NCI-H1105 treated with DMSO at 0.1 percent for 48 hours (cell line): Measurements from ENCODE around the gene BRD7.
A peak's percentile ranks its signal among the peaks of the same experiment; 100 is the strongest.

Experiments
- DNase-seq: peaks from one replicate; lab custom pipeline; 2025; lab: John Stamatoyannopoulos, UW

BRD7 gene

DNA sequence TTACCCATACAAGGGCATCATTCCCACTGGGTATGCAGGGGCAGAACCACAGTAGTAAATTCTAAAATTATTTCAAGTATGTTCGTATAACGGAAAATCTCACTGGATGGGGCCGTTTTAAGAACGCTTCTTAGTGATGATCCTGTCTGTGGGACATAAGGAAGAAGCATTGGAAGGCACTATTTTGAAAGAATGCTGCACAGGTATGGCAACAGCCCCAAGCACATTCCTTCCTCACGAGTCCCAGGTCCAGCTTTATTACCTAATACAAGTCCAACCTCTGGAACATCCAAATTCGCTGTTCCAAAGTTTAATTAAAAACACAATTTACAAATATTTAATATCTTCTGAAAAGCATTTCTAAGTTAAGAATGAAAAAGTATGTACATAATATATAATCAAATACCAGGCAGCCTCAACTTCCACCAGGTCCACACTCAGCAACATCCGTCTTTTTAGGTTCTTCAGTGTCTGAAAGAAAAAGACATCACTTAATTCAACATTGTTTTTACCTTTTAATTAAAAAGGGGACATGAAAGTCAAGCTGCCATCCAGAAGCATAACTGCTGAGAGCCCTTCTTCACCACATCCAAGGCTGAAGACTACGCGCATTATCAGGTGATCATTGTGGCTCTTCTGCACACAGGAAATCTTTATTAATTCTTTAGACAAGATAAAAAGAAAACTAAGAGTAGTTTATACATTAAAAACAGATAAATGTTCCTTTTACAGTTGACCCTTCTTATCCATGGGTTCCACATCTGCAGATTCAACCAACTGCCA lies 49.8 kb downstream of the BRD7 start:
- no peak for DNase-seq

DNA sequence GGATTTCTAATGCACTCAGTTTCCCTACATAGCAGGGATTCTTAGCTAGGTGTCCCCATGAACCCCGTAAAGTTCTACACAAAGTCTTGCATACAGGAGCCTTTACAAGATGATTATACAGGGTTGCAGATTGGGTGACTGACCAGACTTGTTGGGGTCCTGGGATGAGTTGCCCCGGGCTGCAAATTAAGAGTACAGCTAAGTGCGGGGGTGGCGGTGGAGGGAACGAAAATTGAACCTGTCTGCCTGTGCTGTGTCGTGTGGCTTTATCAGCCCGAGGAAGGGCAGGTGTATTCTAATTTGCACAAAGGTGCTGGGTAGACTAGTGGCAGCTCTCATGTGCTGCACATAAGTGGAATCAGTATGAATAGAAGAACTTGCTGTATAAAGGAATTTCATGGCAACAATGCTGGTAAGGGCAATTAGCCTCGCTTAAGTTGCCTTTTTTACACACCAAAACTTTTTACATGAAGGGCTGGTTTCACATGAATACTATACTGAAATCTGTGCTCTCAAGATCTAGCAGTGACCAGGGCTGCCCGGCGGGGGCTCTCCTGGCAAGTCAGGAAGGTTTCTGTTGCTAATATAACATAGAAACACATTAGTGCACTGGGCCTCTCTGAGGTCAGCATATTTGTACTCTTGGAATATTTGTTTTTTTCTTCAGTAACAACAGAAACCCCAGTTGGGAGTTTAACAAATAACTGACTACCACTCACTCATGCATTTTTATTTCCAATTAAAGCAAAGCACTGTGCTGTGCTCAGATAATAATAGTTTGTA lies 51.7 kb downstream of the BRD7 start:
- DNase-seq: no peak

DNA sequence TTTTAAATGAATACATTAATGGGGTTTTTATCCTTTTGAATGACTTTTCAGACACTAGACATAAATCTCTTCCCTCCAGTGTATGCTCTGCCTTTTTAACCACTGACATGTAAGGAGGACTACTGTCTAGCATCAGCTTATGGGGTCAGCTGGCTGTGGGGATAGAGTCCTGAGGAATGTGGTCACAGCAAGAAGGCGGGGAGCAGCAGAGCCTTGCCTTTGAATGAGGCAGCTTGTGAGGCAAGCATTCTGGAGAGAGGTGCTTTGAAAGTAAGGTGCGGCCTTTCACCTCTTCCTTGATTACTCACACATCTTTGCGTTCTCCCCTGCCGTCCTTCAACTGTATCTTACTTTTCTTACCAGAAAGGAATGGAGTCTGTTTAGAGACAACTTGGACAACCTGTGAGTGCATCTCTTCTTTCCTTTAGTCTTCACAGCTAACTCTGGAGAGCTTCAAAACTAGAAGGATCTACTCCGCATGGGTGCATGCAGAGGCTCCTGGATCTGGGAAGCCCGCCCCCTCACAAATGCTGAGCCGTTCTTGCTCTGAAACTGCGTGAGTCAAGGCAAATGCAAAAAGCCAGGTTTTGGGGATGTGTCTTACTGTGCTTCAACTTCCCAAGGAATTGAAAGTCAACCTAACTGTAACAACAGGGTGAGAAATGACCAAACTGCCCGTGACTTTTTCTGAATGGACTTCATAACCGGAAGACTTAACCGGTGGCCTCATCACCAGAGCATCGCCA lies 52.5 kb downstream of the BRD7 start:
- no peak for DNase-seq

DNA sequence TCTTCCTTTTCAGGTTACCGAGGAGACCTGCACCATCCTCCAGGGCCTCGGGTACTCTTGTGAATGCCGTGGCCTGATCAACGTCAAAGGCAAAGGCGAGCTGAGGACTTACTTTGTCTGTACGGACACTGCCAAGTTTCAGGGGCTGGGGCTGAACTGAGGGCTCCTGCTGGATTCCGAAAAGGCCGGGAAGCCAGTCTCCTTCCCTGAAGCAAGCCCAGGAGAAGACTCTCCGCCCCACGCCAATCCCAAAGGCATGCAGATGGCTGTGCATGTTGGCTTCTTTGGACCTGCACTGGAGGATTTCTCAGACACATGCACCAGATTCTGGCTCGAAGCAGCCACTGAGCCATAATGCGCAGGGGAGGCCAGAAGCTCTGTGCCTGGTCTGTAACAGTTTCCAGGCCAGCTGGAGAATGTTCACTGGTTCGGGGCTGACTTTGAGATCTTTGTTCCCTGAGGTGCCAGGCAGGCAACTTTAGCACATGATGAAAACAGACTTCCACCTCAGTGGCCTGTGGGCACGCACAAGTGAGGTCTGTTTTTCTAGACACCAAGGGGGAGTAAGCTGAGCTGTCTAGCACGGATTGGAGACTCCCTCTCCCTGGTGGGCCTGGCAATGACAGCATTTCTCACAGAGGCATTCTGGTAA lies 53.3 kb downstream of the BRD7 start:
- no peak for DNase-seq

DNA sequence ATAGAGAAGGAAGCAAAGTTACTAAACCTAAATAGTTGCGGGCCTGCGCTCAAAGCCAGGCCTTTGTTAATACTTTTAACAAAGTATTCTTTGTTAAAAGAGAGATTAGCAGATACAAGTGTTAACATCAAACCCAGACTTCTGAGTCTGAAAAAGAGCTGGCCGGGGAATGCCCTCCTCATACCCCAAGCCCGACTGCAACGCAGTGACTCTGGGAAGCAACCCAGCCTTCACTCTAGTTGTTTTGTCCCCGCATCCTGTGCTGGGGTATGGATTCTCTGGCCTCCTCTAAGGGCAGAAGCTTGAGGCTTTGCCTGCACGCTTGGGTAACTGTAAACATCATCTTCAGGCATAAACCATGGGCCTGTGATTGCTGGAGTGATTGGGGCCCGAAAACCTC lies 54.1 kb downstream of the BRD7 start:
- DNase-seq: no peak

DNA sequence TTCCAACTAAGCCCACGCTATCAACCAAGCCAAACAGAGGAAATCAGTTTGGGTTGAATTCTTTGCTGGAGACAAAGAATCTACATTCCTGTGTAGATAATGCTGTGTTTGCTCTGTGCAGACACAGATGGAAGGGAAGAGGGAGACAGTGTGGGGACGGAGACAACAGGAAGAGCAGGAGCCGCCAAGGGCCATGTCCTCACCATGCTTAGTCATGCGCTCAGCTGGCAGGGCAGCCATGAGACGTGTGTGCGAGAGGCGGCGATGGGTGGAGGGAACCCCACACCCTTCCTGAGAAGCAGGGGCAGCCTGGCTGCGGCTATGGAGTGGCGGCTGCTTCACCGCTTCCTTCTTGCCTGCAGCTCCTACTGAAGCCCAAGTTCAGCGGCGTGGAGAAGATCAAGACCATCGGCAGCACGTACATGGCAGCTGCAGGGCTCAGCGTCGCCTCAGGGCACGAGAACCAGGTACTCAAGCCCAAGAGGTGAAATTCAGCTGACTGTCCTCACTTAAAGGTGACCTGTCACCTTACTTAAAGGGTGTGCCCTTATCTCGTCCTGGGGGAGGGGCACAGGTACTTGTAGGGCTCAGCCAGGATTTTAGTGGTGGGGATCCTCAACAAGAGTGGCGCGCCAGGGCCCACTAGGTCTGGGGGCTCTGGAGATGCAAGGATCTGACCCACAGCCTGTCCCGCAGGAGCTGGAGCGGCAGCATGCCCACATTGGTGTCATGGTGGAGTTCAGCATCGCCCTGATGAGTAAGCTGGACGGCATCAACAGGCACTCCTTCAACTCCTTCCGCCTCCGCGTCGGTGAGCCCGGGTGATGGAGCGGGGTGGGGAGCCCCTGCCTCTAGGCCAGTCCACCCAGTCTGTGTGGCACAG lies 55.0 kb downstream of the BRD7 start:
- DNase-seq: no peak

DNA sequence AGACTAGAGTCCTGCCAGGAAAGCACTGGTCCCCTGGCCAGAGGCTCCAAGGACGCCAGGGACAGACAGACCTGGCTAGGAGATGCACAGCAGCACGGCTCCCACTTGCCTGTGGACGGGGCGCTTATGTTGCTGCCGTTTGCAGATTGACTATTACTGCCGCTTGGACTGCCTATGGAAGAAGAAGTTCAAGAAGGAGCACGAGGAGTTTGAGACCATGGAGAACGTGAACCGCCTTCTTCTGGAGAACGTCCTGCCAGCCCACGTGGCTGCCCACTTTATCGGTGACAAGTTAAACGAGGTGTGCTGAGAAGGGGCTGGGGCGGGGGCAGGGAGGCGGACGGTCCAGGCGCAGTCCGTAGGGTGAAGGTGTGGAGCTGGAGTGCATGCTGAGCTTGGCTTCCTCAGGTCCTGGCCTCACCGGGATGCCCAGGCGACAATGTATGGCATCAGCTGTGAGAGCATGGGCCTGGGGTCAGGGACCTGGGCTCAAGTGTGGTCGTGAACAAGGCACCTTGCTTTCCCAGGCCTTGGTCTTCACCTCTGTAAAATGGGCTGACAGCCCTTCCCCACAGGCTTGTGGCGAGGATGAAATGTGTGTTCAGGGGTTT lies 56.8 kb downstream of the BRD7 start:
- no peak for DNase-seq

DNA sequence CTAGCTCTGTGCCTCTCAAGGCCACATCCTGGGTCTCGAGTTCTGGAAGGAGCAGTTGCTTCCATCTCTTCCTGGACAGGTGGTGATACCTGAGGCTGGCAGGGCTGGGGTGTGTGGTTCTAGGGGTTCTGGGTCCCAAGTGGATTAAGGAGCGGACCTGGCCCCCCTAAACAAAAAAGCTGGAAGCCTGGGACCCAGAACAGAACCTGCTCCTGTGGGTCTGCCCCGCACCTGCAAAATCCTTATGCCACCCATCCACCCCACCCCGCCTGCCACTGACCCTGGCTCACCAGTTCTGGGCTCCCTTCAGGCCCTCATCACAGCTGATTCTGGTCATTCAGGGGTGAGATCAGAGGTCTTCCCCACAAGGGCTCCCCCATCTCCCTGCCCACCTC lies 57.7 kb downstream of the BRD7 start:
- no peak for DNase-seq

DNA sequence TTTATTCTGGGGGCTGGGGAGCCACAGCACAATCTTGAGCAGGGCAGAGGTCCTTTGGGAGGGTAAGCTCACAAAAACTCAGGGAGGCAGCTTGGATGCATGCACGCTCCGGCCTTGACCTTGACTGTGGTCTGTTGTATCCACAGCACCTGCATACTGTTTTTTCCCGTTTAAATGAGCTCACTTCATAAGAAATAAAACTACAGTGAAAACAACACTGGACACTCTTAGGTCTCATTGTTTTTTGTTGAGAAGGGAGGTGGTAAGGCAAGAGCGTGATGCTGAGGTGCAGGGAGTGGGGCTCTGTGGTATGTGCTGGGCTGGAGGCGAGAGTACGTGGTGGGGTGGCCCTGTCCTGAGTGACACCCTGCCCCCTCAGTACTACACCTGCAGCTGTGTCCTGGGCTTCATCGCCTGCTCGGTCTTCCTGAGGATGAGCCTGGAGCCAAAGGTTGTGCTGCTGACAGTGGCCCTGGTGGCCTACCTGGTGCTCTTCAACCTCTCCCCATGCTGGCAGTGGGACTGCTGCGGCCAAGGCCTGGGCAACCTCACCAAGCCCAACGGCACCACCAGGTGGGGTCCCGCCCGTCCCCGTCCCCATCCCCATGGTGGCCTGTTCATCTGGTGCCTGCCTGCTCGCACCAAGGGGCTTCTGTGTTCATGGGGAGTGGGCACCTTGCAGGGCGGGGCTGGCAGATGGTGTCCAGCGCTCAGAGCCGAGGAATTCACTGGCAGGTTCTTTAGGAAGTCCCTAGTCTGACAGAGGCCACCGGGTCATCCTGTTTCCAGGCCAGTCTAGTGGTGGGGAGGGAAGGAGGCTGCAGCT lies 58.3 kb downstream of the BRD7 start:
- DNase-seq: no peak

DNA sequence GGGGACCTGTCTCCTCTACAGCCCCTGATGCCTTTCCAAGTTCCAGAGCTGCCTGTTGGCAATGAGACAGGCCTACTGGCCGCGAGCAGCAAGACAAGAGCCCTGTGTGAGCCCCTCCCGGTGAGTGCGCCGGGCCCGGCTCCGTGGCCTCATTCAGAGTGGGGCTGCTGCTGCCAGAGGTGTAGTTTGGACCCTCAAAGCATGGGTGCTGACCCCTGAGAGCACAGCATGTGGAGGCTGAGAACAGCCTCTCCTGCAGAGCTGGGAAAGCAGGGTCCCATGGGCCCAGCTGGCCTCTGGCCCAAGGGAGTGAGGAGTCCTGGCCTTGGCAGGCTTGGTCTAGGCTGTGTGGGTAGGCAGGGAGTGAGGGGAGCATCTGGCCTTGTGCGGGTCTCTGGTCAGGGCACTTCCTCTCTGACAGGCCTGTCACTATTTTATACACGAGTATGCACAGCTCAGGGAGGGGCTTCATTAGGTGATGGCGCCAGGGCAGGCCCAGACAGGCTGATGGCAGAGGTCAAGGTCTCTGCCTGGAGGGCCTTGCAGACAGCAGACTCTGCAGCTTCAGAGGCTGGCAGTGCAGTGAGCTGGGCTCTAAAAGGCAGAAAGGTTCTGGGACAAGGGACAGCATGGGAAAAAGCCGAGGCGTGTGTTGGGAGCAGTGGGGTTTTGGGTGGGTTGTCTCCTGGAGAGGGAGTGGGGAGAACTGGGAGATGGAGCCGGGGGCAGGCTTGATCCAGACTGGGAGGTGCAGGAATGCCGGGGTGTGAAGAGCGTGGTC lies 59.1 kb downstream of the BRD7 start:
- peak; percentile 35 for DNase-seq

DNA sequence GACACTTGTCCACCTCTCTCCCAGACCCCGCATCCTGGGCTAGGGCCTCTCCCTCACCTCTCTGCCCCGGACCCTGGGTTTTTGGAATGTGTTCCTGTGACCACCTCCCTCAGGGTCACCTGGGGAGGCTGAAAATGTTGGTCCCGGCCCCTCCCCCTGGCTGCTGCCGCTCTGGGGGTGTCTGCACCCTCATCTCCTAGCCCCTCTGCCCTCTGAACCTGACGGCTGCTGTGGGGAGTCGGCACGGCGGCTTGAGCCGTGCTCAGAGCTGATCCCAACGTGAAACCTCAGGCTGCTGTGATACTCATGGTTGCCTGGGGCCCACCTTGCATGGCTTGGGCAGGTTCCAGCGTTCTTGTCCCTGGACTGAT lies 59.6 kb downstream of the BRD7 start:
- DNase-seq: no peak

DNA sequence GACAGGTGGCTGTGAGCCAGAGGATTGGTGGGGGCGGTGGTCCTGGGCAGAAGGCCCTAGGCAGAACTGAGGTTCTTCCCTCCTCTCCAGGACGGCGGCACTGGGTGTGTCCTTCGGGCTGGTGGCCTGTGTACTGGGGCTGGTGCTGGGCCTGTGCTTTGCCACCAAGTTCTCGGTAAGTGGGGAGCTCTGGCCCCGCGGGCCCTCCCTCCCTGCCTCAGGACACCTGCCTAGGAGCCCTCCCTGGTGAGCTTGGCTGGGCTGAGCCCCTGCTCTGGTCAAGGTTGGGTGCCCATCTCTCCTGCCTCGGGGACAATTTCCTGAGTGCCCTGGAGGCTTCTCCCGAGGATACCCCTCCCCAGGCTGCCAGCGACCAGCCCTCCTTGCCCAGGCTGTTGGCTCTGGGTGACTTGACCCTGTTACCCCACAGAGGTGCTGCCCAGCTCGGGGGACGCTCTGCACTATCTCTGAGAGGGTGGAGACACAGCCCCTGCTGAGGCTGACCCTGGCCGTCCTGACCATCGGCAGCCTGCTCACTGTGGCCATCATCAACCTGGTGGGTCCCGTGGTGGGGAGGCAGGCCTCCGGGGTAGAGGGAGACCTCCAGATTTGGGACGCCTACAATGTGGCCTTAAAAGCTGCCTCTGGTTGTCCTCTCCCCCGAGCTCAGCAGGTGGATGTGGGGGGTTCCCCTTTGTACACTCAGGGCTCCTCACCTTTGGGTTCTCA lies 60.4 kb downstream of the BRD7 start:
- no peak for DNase-seq

DNA sequence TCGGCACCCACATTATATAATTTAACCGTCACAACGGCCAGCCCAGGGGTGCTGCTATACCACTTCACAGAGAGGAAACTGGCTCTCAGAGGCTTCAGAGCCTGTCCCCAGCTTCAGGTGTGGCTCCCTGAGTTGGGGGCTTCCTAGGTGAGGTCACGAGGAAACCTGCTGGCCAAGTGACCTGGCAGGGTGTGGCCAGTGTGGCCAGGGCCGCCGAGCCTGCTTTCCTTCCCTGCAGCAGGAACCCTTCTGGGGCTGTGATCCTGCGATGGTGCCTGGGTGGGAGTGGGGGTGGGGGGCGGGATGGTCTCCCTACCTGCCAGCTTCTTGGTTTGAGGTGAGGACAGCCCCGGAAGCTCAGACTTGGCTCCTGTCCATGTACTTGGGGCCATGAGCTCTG lies 62.5 kb downstream of the BRD7 start:
- no peak for DNase-seq

DNA sequence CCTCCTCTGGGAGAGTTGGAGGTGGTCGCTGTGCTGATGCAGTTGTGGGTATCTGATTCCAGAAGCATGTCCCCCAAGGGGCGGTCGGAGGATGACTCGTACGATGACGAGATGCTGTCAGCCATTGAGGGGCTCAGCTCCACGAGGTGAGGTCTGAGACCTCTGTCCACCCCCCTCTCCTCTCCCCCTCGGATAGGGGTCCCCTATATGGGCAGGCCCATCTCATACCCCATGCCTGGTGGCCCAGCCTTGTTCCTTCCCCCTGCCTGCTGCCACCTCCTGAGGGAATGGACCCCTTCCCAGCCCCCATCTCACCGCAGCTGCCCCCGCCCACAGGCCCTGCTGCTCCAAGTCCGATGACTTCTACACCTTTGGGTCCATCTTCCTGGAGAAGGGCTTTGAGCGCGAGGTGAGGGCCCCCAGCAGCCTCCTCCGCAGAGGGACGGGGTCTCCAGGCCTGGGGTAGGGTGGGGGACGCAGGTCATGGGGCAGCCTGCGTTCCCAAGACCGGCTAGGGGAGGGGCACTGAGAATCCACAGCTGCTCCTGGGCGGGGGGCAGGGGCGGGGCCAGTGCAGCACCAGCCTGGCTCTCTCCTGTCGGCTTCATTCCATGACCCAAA lies 63.2 kb downstream of the BRD7 start:
- no peak for DNase-seq

DNA sequence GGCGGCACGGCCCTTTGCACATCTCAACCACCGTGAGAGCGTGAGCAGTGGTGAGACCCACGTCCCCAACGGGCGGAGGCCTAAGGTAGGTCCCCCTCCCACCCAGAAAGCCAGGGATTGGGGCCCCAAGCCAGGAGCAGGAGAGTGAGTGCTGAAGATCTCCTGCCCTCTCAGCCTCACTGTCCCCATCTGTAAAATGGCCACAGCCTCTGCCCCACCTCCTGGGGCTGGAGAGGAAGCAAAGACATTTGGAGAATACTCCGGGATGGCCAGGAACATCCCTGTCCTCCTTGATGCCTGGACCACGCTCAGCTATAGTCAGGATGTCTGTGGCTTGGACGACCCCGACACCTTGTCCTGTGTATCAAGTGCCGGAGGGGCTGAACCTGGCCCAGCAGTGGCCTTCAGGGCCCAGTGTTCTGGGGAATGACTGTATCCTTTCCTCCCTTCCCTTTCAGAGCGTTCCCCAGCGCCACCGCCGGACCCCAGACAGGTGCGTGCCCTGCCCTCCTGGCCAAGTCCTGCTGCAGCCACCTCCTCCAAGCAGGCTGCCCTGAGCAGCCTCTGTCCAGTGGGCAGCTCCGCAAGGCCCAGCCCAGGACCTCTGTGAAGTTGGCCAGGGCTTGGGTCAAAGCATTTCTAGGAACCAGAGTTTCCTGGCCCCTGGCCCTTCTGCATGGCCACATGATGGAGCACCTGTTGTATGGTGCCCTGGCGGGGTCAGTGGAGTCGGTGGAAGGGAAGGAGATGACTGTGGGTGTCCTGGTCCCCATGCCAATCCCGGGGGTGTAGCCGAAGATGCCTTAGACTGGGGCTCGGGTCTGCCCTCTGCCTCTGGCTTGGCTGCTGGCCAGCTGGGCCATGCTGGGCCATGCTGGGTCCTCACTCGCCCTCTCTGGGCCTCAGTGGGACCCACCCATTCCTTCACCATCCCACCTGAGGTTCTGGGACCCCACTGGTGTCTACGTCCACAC lies 64.0 kb downstream of the BRD7 start:
- DNase-seq: no peak

DNA sequence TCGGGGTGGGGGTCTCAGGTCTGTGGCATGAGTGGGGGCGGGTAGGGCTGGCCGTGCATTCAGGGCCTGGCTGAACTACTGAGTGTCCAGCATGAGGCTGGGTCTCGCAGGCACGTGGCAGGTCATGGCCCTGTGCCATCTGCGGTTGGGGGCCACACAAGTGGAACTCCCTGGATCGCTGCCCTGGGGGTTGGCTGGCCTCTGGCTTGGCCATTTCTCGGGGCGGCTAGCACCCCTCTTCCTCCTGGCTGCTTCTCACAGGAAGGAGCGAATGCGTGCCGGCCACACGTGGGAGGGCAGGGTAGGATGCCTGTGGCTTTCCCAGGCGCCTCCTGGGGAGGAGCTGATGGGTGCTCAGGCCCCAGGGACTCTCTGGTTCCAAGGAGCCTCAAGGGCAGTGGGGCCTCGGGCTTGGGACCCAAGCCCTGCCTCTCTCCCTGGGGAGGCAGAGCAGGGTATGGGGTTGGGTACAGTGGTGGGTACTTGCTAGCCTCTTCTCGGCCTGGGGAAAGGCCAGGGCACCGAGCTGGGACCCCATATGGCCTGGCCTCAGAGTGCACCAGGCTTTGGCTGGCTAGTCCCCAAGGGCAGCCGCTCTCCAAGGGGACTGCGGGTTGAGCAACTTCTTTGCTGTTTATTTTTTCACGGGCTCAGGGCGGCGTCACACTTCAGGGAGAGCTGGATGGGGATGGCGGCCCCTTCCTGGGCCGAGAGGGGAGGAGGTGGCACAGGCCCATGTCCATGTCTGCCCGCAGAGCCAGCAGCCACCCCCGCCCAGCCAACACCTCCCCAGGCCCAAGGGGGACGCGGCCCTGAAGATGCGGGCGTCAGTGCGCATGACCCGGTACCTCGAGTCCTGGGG lies 65.0 kb downstream of the BRD7 start:
- no peak for DNase-seq
